ENCODE results near the gene ENO4.

The ENO4 gene

DNA sequence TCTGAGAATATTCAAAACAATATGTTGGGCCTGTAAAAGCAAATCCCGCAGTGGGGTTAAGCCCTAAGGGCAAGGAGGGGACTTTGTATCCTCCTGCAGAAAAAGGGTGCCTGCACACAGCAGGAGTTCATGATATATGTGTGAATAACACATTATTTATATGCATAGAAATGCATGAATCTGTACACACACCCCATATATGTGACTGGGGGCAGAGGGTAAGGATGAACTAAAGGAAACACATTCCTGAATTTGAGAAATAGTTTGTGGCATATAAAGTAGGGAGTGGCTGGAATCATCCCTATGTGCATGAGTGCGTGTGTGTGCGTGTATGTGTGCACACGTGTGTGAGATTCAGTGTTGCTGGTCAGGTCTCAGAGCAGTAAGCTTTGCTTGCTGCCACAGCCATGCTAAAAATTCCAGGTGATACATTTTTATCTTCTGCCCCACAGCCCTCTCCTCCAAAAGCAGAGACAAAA lies 18.9 kb downstream of the ENO4 start:
- no peak for DNase-seq (ENCODE audit: low spot score)

DNA sequence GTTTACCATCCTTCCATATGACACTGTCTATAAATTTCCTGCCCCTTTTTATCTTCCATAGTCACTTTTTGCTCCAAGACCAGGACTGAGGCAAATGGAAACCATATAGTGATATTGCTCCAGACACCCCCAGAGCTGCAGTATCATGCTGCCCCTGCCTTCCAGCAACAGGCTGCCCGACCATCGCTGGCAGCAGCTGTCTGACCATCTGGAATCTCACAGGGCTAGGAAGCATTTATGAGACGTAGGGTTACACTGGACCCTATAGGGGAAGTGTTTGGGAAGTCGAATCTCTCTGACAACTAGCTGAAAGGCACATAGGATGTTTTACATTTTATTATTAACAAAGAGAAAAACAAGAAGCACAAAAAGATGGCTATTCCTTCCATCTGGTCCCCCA lies 19.4 kb downstream of the ENO4 start:
- DNase-seq (ENCODE audit: low spot score) = no peak

DNA sequence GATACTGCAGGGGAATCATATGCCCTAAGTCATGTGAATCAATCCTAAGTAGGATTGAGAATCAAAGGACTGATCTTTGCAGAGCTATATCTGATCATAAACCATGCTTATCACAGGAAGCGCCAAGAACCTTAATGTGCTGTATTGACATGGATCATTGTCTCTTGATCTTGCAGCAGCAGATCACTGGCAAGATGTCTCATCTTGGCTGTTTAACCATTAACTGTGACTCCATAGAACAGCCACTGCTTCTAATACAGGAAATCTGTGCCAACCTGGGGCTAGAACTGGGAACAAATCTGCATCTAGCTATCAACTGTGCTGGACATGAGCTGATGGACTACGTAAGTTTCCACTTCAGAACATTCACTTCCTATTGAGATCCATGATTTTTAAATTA lies 21.6 kb downstream of the ENO4 start:
- DNase-seq (ENCODE audit: low spot score) = no peak

DNA sequence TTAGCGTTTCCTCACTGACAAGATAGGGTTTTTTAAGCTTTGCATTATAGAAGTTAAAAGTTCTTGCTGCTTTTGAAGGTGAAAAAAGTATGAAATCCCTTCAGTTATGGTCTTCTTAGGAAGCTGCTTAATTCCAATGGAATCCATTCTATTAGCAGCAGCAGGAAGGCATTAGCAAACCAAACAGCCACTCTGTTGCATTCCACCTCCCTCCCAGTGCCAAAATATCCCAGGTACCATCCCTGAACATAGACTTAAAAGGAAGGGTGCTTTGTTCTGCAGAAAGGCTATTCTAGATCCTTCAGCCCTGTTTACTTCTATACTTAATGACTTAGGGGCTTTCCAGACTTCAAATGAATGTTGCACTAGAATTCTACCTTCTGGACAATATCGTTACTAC lies 23.8 kb downstream of the ENO4 start:
- DNase-seq (ENCODE audit: low spot score) = no peak

DNA sequence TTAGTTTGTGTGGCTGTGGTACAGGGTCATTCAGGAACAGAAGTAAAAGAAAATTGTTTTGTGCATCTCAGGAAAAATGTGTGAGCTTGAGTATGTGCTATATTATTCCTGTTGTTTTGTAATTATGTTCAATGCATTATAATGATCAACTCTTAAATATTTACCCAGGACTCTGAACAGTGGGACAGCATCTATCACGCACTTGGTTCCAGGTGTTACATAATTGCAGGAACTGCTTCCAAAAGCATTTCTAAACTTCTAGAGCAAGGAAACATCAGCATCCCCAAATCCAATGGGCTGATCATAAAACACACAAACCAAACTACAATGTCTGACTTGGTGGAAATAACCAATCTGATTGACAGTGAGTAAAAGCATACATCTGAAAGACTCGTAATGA lies 26.6 kb downstream of the ENO4 start:
- DNase-seq (ENCODE audit: low spot score) = no peak

DNA sequence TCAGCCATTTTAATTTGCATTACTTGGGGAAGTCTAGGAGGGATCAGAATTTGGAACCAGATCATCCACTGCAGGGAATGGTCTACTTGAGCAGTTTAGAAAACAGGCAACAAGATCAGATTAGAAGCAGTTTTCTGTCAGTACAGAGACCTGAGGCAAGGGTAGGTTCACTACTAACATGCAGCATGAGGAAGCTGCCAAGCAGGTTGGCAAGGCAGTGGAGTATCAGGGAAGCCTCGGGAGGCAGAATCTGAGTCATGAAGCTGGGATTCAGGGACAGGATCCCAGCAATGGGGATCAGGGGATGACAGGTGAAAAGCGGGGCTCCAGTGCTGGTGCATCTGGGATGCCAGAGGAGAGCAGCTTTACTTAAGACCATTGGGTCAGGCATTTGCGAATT lies 28.1 kb downstream of the ENO4 start:
- no peak for DNase-seq (ENCODE audit: low spot score)

DNA sequence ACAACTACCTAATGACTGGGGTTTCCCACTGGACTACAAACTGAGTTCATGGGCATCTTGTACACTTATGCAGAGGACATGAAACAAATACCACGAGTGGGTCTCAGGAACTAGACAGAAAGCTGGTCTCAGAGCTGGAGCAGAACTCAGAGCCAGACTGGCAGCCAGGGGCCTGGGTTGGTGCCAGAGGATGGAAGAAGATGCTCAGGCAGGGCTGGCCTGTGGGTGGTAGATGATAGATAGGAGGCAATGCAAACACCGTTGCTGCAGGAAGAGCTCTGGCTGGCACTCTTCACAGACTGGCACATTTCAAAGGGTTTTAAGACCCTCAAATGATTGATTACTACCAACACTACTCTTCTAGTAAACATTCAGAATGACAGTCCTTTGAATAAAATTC lies 28.8 kb downstream of the ENO4 start:
- no peak for DNase-seq (ENCODE audit: low spot score)

DNA sequence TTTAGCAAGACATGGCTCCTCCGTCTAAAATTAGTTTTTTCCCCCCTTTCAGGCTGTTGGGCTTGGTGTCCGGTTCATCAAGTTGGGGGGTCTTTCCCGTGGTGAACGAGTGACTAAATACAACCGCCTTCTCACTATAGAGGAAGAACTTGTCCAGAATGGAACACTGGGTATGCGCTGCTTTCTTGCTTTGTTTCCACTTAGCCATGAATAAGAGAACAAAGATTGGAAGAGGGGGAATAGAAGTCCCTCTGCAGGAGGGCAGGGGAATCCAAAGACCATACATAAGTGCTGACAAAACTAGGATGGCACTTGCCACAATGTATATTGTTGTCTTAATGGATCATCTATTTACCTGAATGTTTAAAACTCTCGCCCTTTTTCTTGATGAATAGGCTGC lies 30.5 kb downstream of the ENO4 start:
- no peak for DNase-seq (ENCODE audit: low spot score)

DNA sequence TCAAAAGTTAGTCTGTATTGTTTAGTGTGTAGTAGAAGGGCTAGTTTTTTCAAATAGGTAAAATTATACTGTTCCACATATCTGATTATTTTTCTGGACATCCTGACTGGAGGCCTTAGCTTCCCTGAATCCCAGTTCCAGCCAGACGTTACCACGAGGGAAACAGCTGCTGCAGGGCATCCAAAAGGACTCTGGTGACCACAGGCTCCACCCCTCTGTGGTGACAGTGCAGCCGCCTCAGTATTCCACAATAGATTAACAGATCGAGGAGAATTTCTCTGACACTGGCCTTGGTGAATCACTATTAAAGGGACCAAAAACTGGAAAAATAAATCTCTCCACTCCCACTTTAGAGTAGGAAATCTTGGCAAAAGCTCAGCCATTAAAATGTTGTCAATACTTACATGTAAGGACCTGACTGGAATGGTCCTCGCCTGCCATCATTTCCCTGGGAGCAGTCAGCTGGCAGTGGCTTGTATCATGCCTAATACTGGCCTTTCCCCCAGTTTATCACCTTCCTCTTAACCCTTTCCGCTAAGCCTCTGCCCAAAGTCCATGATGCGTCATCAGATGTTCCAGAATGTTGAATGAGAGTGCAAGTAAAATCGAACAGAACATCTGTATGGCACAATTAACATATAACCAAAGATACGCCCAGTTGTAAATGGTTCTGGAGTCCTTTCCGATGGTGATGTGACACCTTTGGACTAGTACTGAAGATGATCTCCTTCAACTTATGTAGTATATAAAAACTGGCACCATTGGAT lies 31.6 kb downstream of the ENO4 start:
- no peak for DNase-seq (ENCODE audit: low spot score)

DNA sequence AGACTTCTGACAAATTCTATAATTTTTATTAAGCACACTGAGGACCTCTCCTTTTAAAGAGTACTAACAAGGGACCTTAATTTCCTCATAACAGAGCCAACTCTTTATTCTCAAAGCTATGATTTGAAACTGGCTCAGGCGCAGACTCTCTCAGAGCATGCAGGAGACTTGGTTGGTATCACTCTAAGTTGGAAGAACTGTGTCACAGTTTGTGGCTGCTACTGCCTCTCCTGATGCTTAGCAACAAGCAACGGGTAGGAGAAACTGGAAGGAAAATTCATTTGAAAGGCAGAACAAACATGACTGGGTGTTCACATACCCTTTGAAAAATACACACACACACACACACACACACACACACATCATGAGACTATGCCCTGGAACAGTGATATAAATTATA lies 33.3 kb downstream of the ENO4 start:
- DNase-seq (ENCODE audit: low spot score) = no peak

DNA sequence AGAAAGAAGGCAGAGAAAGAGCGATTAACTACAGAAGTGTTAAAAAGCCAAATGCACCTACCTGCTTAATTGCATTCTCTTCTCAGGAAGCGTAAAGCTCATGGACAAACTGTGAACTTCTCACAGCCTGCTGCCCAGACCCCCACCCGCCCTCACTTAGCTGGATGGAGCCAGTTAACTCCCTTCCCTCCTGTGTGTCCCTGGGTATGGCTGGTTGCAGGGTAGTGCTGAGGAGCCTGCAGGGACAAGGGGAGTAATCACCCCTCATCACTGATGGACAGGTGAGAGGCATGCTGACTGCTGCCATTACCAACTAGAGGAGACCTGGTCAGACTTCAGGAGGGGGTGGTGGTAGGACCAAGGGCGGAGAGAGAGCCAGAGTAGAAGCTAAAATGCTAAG lies 37.5 kb downstream of the ENO4 start:
- DNase-seq (ENCODE audit: low spot score) = no peak

DNA sequence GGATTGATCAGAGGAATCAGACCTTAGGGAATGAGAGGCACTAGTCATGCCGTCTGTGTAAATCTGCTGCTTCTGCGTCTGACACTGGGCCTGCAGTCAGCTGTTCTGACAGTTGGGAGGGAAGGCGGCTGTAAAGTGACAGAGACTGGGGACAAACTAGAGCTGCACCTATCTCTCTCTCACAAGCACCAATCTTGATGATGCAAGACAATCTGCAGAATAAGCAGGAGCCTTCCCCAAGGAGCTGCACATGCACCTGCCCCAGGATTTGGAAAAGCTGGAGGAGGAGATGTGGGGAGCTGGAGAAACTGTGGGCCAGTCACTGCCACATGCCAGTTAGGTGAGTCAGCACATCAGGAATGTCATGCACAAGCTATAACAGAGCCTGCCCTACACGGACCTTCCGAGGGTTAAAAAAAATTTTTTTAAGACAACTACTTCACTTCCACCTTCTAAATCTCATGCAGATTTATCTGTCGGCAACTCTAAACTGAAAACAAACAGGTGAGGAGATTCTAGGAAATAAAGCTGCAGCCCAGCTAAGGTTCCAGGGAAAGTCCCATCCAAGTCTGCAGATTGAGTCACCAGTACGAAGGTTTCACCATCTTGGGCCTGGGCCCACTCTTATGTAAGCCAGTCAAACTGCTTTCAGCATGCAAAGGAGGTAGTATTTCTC lies 39.2 kb downstream of the ENO4 start:
- DNase-seq (ENCODE audit: low spot score) = no peak

DNA sequence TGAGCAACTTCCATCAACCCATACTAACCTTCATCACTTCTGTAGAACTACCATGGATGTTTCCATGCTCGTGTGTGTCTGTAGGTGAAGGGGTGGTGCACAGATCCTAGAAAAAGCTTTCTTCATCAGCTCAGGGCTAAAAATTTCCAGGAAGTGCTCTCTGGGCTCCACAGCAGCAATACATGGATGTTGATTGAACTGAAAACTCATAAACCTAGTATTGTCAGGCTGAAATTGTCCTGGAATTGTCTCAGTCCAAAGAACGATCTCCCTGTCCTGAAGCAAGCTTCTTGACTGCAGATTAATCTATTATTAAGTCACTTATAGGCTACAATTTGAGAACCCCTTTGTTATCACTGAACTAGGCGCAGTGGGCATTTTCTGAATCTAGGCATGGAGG lies 39.8 kb downstream of the ENO4 start:
- no peak for DNase-seq (ENCODE audit: low spot score)

DNA sequence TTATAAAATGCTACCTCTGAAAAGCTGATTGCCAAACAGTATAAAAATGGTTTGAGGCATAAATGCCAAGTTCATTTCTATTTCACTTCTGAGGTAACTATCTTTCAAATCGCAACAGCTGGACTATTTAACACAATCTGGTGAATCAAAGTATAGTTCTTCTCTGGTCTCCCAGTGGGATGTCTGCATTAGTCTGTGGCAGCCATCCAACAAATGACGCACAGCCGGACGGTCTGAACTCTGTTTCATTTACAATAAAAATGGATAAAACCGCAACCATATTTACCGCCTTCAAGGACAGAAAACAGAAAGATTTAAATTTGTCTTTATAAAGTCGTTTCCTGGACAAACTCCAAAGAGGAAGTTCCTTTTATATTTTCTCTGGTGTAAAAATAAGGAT lies 41.9 kb downstream of the ENO4 start:
- no peak for DNase-seq (ENCODE audit: low spot score)

DNA sequence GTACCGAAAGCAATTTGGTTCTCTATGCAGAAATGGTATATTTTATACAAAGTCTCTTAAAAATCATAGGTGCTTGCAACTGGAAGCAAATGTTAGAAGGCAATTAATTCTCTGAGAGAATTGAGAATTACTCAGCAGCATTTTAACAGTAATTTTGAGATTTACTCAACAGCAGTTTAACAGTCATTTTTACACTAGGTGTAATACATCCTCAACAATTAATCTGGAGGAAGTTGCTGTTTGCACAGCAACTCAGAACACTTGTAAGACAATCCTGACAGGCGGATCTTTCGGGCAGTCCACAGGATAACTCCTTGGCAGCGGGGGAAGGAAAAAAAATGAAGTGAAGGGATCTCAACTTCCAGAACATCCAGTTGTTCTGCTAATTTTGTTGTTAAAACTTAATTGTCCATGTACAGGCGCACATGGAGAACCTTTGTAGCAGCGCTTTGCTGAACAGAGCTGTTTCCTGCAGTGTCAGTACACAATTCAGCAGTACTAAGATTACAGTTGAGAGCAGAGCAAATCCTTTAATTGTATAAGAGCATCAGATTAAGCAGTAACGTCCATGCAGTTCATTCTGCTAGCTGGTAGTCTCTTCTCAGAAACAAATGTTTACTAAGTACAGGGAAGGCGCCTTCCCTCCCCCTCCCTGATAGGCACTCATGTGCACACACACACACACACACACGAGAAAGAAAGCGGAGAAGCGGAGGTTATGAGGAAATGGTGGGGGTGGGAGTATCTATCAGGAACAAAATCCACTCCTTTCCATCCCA lies 43.8 kb downstream of the ENO4 start:
- DNase-seq (ENCODE audit: low spot score) = no peak

DNA sequence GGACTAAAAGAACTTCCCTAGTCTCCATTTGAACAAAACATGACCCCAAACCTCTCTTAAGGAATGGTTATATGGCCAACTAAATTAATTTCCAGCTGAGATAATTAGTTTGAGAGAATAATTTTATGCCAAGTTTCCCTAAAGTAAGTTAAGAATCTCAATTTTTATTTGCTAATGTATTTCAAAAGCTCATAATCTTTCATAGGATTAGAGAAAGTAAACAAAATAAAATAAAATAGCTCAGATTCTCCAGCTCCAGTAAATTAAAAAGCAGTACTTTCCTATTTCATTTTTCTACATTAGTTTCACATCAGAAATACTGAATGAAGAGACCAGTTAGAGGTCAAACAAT lies 44.4 kb downstream of the ENO4 start:
- DNase-seq (ENCODE audit: low spot score) = no peak

DNA sequence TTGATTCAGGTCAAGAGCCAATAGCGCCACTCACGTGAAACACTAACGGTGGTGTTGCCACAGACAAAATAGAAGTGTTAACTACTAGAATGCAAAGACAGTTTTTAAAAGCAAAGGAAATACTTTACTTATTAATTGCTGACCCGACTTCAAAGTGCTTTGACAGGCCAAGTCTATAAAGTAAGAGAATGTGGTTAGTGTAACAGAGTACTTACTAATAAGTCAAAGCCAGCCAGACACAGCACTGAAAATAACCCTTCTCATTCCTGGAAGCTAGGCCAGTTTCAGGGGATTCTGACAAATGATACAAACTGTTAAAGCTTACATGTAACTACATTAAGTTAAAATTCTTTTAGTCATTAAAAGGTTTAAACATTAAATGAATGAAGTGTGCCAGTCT lies 50.3 kb downstream of the ENO4 start:
- no peak for DNase-seq (ENCODE audit: low spot score)

DNA sequence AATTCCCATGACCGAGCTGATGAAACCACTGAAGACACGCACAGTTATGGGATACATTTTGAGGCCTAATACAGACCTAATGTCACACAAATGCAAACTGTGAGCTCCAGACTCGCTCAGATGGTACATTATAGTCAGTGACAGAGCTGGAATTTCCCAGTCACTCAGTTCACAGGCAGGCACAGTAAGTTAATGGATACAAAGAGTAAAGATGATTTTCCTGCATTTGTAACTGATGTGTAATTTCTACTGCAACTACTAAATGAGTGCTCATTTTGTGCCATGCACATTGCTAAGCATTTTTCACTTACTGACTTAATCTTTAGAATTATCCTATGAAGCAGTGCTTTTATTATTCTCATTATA lies 56.5 kb downstream of the ENO4 start:
- DNase-seq (ENCODE audit: low spot score) = no peak

DNA sequence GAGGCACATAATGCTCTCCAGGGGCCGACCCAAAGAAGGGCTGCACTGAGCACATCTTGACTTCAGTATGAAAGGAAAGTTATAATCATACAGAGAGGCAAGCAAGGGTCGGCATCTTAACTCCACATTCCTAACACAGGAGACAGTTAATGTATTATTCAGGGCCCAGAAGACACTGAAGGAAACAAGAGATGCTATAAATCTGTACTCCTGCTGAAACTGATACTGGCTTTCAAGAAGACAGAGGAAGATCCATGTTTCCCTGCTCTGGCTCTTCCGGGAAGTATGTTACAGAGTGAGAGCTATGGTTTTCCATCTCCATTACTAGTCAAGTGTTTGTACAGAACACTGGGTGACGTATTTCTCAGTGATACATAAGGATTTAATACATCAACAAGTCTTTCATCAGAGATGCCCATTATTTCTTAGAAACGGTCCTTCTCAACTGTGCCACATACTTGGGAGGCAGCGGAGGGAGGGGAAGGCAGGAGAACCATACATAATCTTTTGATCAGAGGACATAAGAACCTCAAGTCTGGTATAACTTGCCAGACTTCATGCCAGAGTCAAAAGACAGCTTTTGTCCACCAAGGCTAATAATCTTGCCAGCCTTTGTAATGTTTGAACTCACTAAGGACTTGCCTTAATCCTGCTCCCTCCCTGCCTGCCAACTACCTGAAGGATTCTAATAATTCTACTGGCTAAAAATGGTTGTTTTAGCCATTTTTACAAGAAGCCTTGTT lies 58.1 kb downstream of the ENO4 start:
- DNase-seq (ENCODE audit: low spot score) = no peak

DNA sequence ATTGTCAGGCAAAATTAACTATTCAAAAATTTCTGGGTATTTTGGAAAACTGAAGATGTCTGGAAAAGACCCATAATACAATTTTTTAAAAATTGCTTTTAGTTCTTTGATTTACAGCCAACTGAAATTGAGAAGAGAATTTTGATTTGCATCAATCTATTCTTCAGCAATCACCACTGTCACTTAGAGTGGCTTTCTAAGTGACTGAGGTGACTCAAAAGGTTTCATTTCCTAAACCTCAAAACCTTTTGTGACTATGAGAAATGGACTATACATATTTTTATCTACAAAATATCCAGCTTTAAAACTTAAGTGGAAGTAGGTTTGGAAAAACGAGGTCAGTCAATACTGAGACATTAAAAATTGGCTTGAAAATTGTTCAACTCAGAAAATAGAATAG lies 60.0 kb downstream of the ENO4 start:
- no peak for DNase-seq (ENCODE audit: low spot score)

DNA sequence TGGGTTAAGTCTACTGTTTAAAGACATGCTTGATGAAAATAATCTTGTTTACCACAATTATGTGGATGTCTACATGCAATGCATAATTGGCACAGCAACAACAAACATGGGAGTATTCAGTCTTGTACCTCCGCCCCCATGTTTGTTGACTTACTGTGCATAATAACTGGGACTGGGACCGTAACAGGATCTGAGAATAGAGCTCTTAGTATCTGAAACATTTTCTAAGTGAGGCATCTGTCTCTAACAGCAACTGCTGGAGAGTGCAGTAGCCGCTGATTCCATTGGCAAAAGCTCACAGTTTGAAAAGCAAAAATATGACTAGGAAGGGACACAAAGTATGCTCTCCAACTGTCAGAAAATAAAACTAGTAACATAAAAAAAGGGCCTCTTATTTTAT lies 61.6 kb downstream of the ENO4 start:
- no peak for DNase-seq (ENCODE audit: low spot score)

DNA sequence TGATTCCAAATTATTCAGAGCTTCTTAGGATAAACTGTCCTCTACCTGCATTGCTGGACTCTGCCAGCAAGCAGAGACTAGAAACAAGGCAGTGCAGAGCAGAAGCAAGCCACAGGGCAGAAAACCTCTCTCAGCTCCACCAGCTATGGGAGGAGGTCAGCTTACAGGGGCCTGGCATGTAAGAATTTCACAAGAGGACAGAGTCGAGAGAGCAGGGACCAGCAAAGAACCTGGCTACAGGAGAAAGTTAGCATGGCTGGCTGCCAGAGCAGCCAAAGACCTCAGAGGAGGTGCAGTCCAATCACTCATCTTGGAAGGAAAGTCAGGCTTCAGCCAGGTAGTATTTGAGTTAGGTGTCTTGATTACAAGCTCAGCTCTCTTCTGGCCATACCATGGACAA lies 62.9 kb downstream of the ENO4 start:
- no peak for DNase-seq (ENCODE audit: low spot score)

DNA sequence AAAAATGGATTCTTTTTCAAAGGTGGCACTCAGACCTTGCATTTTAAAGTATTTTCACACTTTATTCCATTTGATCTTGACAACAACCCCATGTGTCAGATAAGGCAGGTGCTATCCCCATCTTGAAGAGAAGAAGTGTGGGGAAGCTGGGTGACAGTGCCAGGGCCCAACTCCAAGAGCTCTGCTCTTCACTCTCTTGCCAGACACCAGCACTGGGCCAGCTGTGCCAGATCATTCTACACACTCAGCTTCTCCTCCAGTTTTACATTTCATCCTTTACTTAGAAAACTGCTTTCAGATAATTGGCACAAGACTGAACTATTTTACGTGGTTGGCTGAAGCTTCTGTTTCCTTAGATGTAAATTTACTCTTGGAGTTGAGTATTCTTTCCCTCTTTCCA lies 64.4 kb downstream of the ENO4 start:
- DNase-seq (ENCODE audit: low spot score) = no peak
